HG03342 (cell line): Measurements from ENCODE around the gene AMIGO1.

ENCODE experiments used
- ATAC-seq: cut with Tn5 transposase; IDR thresholded peaks from one replicate; pipeline ENCODE4 v1.9.1; 2021; ENCODE audit warnings: mild to moderate bottlenecking, moderate library complexity; ENCODE audit not compliant: unreplicated experiment

Gene AMIGO1

DNA sequence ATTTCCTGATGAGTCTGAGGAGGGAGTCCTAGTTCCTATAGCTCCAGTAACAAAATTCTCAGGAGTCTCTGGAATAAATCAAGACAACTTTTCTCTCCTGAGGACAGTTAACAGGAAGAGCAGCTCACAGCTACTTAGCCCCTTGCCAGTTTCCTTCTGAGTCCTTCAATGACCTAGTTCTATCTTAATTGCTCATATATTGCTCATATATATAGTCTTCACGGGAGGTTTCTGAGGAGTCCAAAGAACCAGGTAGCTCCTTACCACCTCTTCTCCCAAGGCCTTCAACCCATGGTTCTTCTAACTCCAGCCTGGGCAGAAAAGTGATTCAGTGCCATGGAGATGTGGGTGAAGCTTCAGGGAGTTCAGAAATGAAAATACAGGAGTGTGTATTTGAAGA lies 4.6 kb downstream of the AMIGO1 start:
- no peak for ATAC-seq

- no peak for ATAC-seq
Measured at GRCh38 chr1:109503935-109504334, 5.6 kb downstream of the AMIGO1 start.

DNA sequence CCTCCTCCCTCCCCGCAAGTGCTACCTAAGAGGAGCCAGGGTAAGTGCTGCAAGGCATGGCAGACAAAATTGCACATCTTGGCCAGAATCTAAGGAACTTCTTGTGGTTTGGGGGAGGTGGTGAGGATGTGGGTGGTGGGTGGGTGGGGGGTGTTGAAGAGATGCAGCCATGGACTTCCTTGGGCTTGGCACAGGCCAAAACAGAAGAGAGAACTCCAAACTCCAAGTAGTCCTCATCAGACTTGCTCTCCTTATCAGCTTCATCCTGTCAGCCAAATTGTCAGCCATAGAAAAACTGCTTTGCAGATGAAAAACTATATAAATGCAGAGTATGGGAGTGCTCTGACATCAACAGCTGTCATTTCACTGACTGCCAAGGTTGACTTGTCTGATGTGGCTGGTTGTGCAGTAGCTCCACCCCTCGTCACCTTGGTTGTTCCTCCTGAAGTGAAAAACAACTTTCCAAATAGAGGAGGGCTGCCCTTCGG lies 7.1 kb downstream of the AMIGO1 start:
- no peak for ATAC-seq

DNA sequence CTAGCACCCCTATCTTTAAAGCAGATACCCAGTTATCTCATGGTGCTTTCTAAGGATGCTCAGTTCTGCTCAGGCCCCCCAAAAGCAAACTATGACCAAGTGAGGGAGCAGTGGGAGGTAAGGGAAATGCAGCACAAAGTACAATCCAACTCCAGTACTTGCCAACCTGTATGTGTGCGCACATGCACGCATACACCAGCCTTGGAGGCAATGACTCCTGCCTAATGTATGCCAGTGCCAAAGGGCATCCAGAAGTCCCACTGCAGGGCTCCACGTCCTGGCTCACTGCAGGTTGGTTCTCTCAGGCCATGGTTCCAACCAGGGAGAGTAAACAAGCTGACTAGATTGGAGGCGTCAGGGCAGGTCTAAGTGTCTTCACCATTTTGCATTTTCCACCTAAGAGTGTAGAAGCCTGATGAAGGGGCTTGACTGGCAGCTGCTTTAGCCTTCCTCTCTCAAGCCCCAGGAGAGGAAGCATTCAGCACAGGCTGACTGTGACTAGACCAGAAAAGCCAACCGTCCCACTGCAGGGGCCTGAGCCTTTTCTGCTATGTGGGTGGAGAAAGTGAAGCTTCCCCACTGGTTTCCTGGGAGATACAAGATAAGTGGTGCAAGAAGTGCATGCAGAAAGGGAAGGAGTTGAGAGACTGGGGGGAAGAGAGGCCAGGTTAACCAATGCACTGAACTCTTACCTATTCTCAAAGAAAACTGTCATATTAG lies 7.7 kb downstream of the AMIGO1 start:
- no peak for ATAC-seq

DNA sequence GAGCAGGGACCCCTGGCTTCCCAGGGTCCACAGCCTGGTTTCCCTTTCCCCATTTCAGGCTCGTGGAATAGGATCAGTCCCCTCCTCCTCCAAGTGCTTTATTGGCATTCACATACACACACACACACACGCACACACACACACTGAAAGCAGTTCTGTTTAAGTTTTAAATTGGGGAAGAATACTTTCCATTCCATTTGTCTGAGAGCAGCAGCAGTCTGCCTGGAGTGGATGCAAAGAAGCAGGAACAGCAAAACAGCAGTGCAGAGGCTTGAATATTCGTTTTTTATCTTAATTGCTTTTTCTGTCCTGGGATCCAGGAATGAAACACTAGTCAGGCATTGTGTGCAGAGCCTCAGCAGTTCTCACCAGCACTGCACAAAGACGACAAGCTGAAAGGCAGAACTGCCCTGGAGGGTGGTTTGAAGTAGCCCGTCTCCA lies 8.6 kb downstream of the AMIGO1 start:
- no peak for ATAC-seq

DNA sequence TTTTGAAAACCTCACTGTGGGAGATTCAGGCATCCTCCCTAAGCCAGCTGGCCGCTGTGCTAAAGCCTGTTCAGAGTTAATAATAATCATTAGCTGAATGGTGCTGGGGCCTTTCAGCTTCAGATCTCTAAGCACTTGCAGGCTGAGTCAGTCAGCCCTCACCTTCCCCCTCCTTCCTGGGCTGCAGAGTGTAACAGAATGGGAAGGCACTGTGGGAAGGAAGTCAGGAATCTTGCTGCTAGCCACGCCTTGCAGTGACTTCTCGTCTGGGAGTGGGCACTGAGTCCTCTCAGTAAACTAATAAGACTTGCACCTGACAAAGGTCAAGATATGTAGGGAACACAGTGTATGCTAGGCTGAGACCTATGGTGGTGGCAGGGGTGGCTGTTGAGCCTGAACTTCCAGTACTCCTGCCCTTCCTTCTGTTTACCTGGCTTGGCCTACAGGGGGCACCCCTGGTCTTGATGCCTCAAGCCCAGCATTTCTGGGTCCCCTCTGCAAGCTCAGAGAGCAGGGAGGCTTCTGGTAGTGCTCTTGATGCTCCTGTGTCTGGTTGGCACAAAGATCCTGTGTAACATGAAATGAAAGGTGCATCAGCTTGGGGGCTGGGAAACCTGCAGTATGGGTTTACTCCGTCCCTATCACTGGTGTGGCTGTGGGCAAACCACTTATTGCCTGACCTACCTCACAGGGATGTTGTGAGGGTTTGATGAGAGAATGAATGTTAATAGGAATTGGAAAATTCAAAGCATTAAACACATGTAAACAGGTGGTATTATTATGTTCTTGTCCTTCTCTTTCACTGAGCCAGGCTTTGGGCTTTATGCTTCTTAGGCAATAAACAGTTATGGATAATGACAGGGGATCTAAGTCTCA lies 9.6 kb downstream of the AMIGO1 start:
- no peak for ATAC-seq

GRCh38 chr1:109499081-109499480 lies 10.4 kb downstream of the AMIGO1 start:
- no peak for ATAC-seq

- no peak for ATAC-seq
Measured at GRCh38 chr1:109498161-109498801, 11.2 kb downstream of the AMIGO1 start.

DNA sequence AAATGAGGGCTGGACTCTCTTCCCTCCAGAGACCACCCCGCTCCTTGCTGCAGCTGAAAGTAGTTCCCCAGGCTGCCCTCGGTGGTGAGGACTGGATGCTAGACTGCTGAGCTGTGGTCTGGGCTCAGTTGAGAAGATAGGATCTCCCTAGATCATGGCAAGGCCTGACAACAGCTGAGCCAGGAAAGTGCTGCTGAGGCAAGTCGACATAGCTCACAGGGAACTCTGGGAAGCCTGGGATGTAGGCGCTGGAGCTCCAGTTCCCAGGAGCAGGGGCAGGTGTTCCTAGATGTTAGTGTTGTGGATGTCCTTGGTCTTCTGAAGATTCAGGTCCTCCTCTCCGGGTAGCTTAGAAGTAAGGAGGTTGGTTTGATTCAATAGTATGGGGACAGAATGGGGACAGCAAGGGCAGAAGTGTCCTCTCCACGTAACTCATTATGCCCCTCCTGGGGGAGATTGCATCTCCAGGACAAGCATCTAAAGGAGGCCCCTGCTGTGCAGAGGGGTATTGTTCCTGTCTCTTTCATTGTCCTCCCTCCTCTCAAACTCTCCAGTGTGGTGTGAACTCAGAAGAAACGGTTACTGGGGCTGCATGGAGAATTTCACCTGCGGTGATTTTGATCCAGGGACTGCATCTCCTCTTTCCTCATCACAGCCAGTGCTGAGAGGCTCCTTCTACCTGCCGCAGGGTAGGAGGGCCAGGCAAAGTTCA lies 11.9 kb downstream of the AMIGO1 start:
- ATAC-seq = no peak

DNA sequence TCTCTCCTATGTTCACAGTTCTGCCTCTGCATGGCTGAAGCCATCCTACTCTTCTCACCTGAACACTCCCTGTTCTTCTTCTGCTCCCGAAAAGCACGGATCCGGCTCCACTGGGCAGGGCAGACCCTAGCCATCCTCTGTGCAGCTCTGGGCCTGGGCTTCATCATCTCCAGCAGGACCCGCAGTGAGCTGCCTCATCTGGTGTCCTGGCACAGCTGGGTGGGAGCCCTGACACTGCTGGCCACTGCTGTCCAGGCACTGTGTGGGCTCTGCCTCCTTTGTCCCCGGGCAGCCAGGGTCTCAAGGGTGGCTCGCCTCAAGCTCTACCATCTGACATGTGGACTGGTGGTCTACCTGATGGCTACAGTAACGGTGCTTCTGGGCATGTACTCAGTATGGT lies 13.8 kb downstream of the AMIGO1 start:
- ATAC-seq = no peak

DNA sequence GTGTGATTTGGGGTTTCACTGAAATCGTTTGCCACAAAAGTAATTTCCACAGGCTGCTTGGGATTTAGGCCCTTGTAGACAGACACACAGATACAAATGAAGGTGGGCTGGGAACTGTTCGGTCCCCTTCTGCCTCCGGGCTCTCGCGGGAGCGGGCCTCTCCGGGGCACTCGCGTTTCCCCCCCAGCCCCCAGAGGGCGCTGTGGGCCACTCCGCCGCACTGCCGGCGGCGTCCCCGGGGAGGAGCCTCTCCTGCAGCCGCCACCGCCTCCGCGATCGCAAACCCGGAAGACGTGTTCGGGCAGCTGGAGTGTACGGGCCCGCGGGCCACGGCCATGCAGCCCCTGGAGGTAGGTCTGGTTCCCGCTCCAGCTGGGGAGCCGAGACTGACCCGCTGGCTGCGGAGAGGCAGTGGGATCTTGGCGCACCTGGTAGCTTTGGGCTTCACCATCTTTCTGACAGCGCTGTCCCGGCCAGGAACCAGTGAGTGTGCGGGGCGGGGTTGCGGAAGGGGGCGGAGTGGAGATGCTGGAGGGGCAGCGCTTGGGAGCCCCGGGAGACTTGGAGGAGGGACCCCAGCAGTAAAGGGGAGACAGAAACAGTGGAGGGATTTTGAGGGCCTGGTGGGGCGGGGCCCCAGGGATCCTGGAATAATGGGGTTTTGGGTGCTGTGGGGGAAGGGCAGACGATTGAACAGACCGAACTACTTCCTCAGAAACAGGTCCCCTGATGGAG lies 15.6 kb downstream of the AMIGO1 start, which contains the start of gene CYB561D1:
Gene CYB561D1 (plus strand): TSS at position 290 of the 735 bp plus-strand sequence. CDS start 46 bp downstream, at position 336.
- peak; percentile 90 for ATAC-seq

DNA sequence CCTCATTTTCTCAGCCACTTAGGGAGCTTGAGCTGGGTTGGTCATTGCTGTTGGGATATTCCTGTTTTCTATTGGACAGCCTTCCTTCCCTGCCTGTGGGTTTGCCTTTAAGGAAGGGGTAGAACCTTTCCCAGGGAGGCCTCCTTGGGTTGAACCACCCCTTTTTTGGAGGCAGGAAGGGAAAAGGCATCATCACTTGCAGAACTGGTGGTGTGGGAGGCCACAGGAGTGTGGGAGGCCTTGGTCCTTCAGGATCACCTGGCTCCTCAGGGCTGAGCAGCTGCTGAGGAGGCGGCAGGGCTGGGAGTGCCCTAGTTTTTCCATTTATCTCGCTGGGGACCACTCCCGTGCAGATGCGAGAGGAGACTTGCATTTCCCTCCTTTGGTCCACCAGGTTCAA lies 16.3 kb downstream of the AMIGO1 start:
- no peak for ATAC-seq

DNA sequence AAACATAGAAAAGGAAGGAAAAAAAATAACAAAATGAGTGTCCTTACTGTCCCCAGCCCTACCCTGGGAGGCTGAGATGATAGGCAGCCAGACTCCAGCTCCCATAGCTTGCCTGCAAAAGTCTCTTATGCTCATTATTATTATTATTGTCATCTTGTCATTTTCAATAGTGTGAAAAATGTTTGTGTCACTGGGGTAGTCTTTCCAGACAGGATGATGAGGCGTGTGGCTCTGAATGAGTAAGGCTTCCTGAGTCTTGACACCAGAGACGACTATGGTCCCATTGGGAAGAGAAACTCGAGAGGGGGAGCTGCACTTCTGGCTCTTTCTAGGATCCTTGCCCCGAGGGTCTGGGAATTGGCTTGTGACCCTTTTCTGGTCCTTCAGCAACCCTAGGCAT lies 16.7 kb downstream of the AMIGO1 start:
- no peak for ATAC-seq

DNA sequence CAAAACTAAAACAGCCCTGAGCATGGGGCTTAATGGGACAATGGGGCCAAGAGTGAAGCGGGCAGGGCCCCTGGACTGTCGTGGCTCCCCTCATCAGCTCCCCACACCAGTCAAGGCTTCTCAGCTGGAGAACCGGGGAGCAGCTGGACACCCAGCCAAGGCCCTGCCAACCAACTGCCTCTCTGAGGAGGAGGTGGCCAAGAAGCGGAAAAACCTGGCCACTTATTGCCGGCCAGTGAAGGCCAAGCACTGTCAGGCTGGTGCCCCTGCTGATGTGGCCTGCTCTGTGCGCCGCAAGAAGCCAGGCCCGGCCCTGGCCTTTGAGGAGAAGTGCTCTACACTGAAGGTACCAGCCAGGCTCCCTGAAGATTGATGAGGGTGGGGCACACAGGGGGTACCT lies 18.2 kb downstream of the AMIGO1 start:
- no peak for ATAC-seq

GRCh38 chr1:109490934-109491302 lies 18.6 kb downstream of the AMIGO1 start:
- no peak for ATAC-seq

DNA sequence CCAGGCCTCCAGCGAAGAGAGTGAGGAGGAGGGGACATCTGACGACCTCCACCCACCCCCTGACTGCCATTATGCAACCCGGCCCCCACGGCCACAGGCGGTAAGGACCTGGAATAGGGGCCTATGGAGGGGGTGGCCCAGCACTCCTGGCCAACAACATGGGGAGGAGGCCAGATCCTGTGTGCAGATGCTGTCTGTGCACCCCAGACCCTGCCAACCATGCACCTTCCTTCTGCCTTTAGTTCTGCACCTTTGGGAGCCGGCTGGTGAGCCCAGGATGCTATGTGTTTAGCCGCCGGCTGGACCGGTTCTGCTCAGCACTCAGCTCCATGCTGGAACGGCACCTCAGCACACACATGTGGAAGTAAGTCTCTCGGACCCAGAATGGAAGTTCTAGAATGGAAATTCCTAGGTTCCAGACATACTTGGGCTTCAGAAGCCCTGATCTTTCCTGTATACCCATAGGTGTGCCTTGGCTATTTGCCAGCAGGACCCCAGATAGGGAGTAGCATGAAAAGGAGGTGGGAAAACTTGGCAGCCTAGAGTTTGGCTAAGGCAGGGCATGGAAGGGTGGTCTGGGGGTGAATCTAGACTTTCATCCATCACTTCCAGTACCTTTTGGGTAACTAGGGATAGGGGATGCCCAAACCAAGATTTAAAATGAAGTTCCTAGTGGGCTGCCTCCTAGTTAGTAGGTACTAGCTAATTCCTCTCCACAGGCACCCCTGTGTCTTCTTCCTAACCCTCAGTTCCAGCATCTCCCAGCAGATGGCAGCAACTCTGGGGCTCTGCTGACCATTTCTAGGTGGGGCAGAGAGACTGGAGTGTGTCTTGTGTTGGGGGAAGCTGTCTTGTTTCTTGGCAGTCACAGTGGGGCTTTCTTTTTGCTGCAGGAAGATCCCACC lies 19.2 kb downstream of the AMIGO1 start:
- ATAC-seq = no peak

DNA sequence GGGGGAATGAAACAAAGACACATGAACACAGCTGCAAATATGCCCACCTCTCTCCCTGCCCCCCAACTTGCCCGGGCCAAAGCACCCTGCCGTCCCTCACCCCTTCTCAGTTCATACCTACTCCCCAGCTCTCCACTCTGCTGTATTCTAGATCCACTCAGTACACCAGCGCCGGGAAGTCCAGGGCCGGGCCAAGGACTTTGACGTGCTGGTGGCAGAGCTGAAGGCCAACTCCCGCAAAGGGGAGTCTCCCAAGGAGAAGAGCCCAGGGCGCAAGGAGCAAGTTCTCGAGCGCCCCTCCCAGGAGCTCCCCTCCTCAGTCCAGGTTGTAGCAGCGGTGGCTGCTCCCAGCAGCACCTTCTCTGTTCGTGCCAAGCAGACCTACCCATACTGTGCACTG lies 20.8 kb downstream of the AMIGO1 start:
- ATAC-seq = no peak

DNA sequence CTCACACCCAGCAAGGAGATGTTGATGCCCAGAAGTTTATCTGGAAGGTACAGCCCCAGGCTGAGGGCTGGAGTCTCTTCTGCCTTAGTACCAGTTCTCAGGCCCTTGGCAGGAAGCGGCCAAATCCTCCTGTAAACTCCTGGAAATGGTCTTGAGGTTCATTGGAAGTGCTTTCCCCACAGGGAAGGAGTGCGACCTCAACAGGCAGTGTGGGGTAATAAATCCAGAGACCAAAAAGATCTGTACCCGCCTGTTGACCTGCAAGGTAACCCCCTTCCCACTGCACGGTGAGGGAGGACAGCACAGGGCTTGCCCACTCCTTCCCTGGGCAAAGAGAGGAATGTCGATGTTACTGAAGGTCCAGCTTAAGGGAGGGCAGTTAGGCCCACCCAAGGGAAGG lies 21.3 kb downstream of the AMIGO1 start:
- no peak for ATAC-seq

GRCh38 chr1:109487261-109487660 lies 22.3 kb downstream of the AMIGO1 start:
- no peak for ATAC-seq
